ENCODE results near the gene THOC2.

Gene THOC2

GRCh38 chrX:123756320-123756719 lies 23.5 kb upstream of the THOC2 start:
- H3K4me3 ChIP-seq (ENCODE audit: low read depth, low read length) = no peak overlapping the region
- TF ChIP-seq ZNF239 (tag by site-specific recombination; IDR thresholded peaks at IDR 0.05) (no peak), ZNF830 (tag by site-specific recombination; IDR thresholded peaks at IDR 0.05; ENCODE audit: low read depth) (no peak), FEZF1 (tag by site-specific recombination; IDR thresholded peaks at IDR 0.05) (no peak), KLF10 (tag by site-specific recombination; IDR thresholded peaks at IDR 0.05) (no peak), KLF1 (tag by site-specific recombination; IDR thresholded peaks at IDR 0.05) (no peak), ZNF138 (tag by site-specific recombination; IDR thresholded peaks at IDR 0.05; ENCODE audit: borderline replicate concordance) (no peak), SP3 (tag by site-specific recombination; IDR thresholded peaks at IDR 0.05) (no peak), ZFHX2 (tag by site-specific recombination; conservative IDR thresholded peaks at IDR 0.05) (no peak), ZNF354C (tag by site-specific recombination; IDR thresholded peaks at IDR 0.05; ENCODE audit: borderline replicate concordance, low read depth) (no peak), ZNF677 (tag by site-specific recombination; IDR thresholded peaks at IDR 0.05) (no peak), ZSCAN30 (tag by site-specific recombination; IDR thresholded peaks at IDR 0.05) (no peak), ZSCAN23 (tag by site-specific recombination; IDR thresholded peaks at IDR 0.05) (no peak), ZNF654 (tag by site-specific recombination; IDR thresholded peaks at IDR 0.05; ENCODE audit: low read depth) (no peak), ZNF175 (tag by site-specific recombination; IDR thresholded peaks at IDR 0.05) (no peak), ZFP3 (tag by site-specific recombination; IDR thresholded peaks at IDR 0.05; ENCODE audit: low read depth) (no peak), ZNF529 (tag by site-specific recombination; IDR thresholded peaks at IDR 0.05; ENCODE audit: insufficient replicate concordance) (no peak)
- H3K36me3 ChIP-seq (ENCODE audit: control insufficient read depth in 2 of 2, insufficient read depth in 1 of 2, low read length in 2 of 2) = no peaks in the 10 kb centered on the region
- H3K27ac ChIP-seq (ENCODE audit: extremely low read depth, low read depth, low read length) = no peak overlapping the region
- H3K9me3 ChIP-seq (ENCODE audit: control insufficient read depth, insufficient read depth, low read depth, low read length) = no peaks in the 10 kb centered on the region
- ChIA-PET CTCF (no interaction called here), POLR2A (no interaction called here)
- H3K4me1 ChIP-seq (ENCODE audit: control insufficient read depth, insufficient read depth, low read length) = no peaks in the 10 kb centered on the region

- Histone ChIP-seq H3K36me3 (ENCODE audit: control insufficient read depth in 2 of 2, insufficient read depth in 1 of 2, low read length in 2 of 2) (no peaks in the 10 kb centered on the region), H3K27ac (ENCODE audit: extremely low read depth, low read depth, low read length) (no peak overlapping the region), H3K4me3 (ENCODE audit: low read depth, low read length) (no peak overlapping the region), H3K9me3 (ENCODE audit: control insufficient read depth, insufficient read depth, low read depth, low read length) (no peaks in the 10 kb centered on the region), H3K4me1 (ENCODE audit: control insufficient read depth, insufficient read depth, low read length) (no peaks in the 10 kb centered on the region)
- ChIA-PET CTCF (no interaction called here), POLR2A (interaction anchor here (0.7 kb wide), 1 partner anchor 14 kb away, joined by 3 read pairs; no protein-coding TSS in a partner anchor)
- no peak for TF ChIP-seq ZBTB20 (tag by site-specific recombination; IDR thresholded peaks at IDR 0.05)
- TF ChIP-seq ZNF175 (tag by site-specific recombination; IDR thresholded peaks at IDR 0.05) = no peak
- TF ChIP-seq ZNF580 (tag by site-specific recombination; IDR thresholded peaks at IDR 0.05) = no peak
These were observed 22.3 kb upstream of the THOC2 start for GRCh38 chrX:123755107-123755506.

GRCh38 chrX:123753656-123754350 lies 21.0 kb upstream of the THOC2 start:
- no peak overlapping the region for H3K4me3 ChIP-seq (ENCODE audit: low read depth, low read length)
- no peaks in the 10 kb centered on the region for H3K4me1 ChIP-seq (ENCODE audit: control insufficient read depth, insufficient read depth, low read length)
- POLR2A ChIA-PET = no interaction called here
- CTCF ChIA-PET = interaction anchor here (0.6 to 2.4 kb wide), 2 partner anchors 9 to 24 kb away, joined by 3 to 6 read pairs; no protein-coding TSS in a partner anchor
- no peaks in the 10 kb centered on the region for H3K9me3 ChIP-seq (ENCODE audit: control insufficient read depth, insufficient read depth, low read depth, low read length)
- no peaks in the 10 kb centered on the region for H3K36me3 ChIP-seq (ENCODE audit: control insufficient read depth in 2 of 2, insufficient read depth in 1 of 2, low read length in 2 of 2)
- no peak overlapping the region for H3K27ac ChIP-seq (ENCODE audit: extremely low read depth, low read depth, low read length)
- TF ChIP-seq ZFP69B (tag by site-specific recombination; IDR thresholded peaks at IDR 0.05) (no peak), KLF7 (tag by site-specific recombination; IDR thresholded peaks at IDR 0.05; ENCODE audit: borderline replicate concordance) (no peak), ZBTB8A (tag by site-specific recombination; IDR thresholded peaks at IDR 0.05) (no peak), ZNF433 (tag by site-specific recombination; IDR thresholded peaks at IDR 0.05; ENCODE audit: low read depth) (no peak), ZNF138 (tag by site-specific recombination; IDR thresholded peaks at IDR 0.05; ENCODE audit: borderline replicate concordance) (no peak), SP3 (tag by site-specific recombination; IDR thresholded peaks at IDR 0.05) (no peak), ZNF366 (tag by site-specific recombination; conservative IDR thresholded peaks at IDR 0.05) (no peak), ZNF544 (tag by site-specific recombination; IDR thresholded peaks at IDR 0.05) (no peak), ZNF362 (tag by site-specific recombination; IDR thresholded peaks at IDR 0.05) (no peak), CTCF (tag by site-specific recombination; IDR thresholded peaks at IDR 0.05) (no peak), ZNF560 (tag by site-specific recombination; IDR thresholded peaks at IDR 0.05; ENCODE audit: borderline replicate concordance) (no peak), ZSCAN18 (tag by site-specific recombination; IDR thresholded peaks at IDR 0.05) (no peak)

All from HEK293 (cell line).